Measurements from ENCODE around the gene LATS2. TPM values are rescaled to one million over a fixed set of nuclear protein-coding genes. Genes with fewer than 3 reads are reported as not detected.

Gene LATS2
- total and polyA plus RNA-seq, 8 donors: 3.4 to 21.4 (median 7.7) TPM

- TF ChIP-seq POLR2A (IDR thresholded peaks at IDR 0.05) (no peak), EP300 (IDR thresholded peaks at IDR 0.05) (no peak), CTCF (IDR thresholded peaks at IDR 0.05) (no peak), POLR2AphosphoS5 (IDR thresholded peaks at IDR 0.05) (no peak)
- H3K36me3 ChIP-seq: no peaks in the 10 kb centered on the region
- no peak overlapping the region for H3K27ac ChIP-seq
- no peaks in the 10 kb centered on the region for H3K27me3 ChIP-seq
- H3K9me3 ChIP-seq: no peaks in the 10 kb centered on the region
- WGBS, 5 donors: 71 to 84% (median 78%) methylated on average over 3 of the region's 3 CpGs
- H3K4me1 ChIP-seq: no peaks in the 10 kb centered on the region
- no peak for DNase-seq
- intact Hi-C loops (cut with DNase I; ENCODE audit: low total_unique reads): no loop called here
- H3K4me3 ChIP-seq: no peak overlapping the region
Observed at GRCh38 chr13:21089830-21090229, 28.4 kb upstream of the LATS2 start.

GRCh38 chr13:21088534-21088933, 27.1 kb upstream of the LATS2 start:
- Histone ChIP-seq H3K27ac (no peak overlapping the region), H3K4me3 (no peak overlapping the region), H3K4me1 (no peaks in the 10 kb centered on the region), H3K36me3 (no peaks in the 10 kb centered on the region), H3K9me3 (no peaks in the 10 kb centered on the region), H3K27me3 (no peaks in the 10 kb centered on the region)
- DNase-seq: no peak
- WGBS, 5 donors: 88 to 100% (median 96%) methylated on average over 1 of the region's 1 CpG
- intact Hi-C loops (cut with DNase I; ENCODE audit: low total_unique reads): no loop called here
- TF ChIP-seq CTCF (IDR thresholded peaks at IDR 0.05) (no peak), POLR2AphosphoS5 (IDR thresholded peaks at IDR 0.05) (no peak), EP300 (IDR thresholded peaks at IDR 0.05) (no peak), POLR2A (IDR thresholded peaks at IDR 0.05) (no peak)

GRCh38 chr13:21086929-21087328, 25.5 kb upstream of the LATS2 start:
- no peak overlapping the region for H3K27ac ChIP-seq
- no peaks in the 10 kb centered on the region for H3K4me1 ChIP-seq
- no peak overlapping the region for H3K4me3 ChIP-seq
- no peak for DNase-seq
- H3K27me3 ChIP-seq: no peaks in the 10 kb centered on the region
- H3K9me3 ChIP-seq: no peaks in the 10 kb centered on the region
- H3K36me3 ChIP-seq: no peaks in the 10 kb centered on the region
- TF ChIP-seq POLR2A (IDR thresholded peaks at IDR 0.05): no peak
- no peak for TF ChIP-seq CTCF (IDR thresholded peaks at IDR 0.05)
- no peak for TF ChIP-seq POLR2AphosphoS5 (IDR thresholded peaks at IDR 0.05)
- TF ChIP-seq EP300 (IDR thresholded peaks at IDR 0.05): no peak
- intact Hi-C loops (cut with DNase I; ENCODE audit: low total_unique reads): no loop called here
- 81 to 89% (median 83%) methylated on average over 2 of the region's 2 CpGs for WGBS, 5 donors

- WGBS, 5 donors: 87 to 98% (median 95%) methylated on average over 7 of the region's 7 CpGs
- DNase-seq: no peak
- Histone ChIP-seq H3K4me1 (peaks cover 0 to 17% (median 7%) of the 10 kb centered on the region in 4 donors), H3K27ac (no peak overlapping the region), H3K36me3 (no peaks in the 10 kb centered on the region), H3K4me3 (no peak overlapping the region), H3K9me3 (no peaks in the 10 kb centered on the region), H3K27me3 (peaks cover 0 to 9% (median 0%) of the 10 kb centered on the region in 3 donors)
- intact Hi-C loops (cut with DNase I; ENCODE audit: low total_unique reads): no loop called here
- TF ChIP-seq POLR2AphosphoS5 (IDR thresholded peaks at IDR 0.05) (no peak), EP300 (IDR thresholded peaks at IDR 0.05) (no peak), POLR2A (IDR thresholded peaks at IDR 0.05) (no peak), CTCF (IDR thresholded peaks at IDR 0.05) (no peak)
Observed at GRCh38 chr13:21081926-21082325, 20.5 kb upstream of the LATS2 start.
